HG03039 (cell line): ENCODE measurements around the gene ZFYVE21.

ENCODE experiments used
- ATAC-seq: cut with Tn5 transposase; IDR thresholded peaks from one replicate; pipeline ENCODE4 v1.9.1; 2021; ENCODE audit warnings: mild to moderate bottlenecking, moderate library complexity; ENCODE audit not compliant: unreplicated experiment

ZFYVE21 gene

GRCh38 chr14:103715052-103716000 lies at the start of gene ZFYVE21, which contains the start of gene XRCC3:
Gene ZFYVE21 (plus strand): TSS chr14:103715810. CDS start chr14:103715842, 32 bp downstream.
Gene XRCC3 (minus strand): TSS chr14:103715451. CDS start chr14:103711087, 4,364 bp downstream.
- ATAC-seq: peak; percentile 91

GRCh38 chr14:103667671-103668070 lies 47.9 kb upstream of the ZFYVE21 start:
- ATAC-seq: no peak

- no peak for ATAC-seq
Observed at GRCh38 chr14:103668117-103668516, 47.5 kb upstream of the ZFYVE21 start.

- ATAC-seq: no peak
Observed at GRCh38 chr14:103669370-103669769, 46.2 kb upstream of the ZFYVE21 start.

GRCh38 chr14:103671911-103672310 lies 43.7 kb upstream of the ZFYVE21 start:
- ATAC-seq: no peak

- ATAC-seq: no peak
Observed at GRCh38 chr14:103675957-103676356, 39.7 kb upstream of the ZFYVE21 start.

GRCh38 chr14:103676881-103677675 lies 38.5 kb upstream of the ZFYVE21 start:
- ATAC-seq: no peak

GRCh38 chr14:103679351-103679750 lies 36.3 kb upstream of the ZFYVE21 start:
- ATAC-seq: peak; percentile 56

- no peak for ATAC-seq
Observed at GRCh38 chr14:103680491-103681231, 34.9 kb upstream of the ZFYVE21 start.

- no peak for ATAC-seq
Observed at GRCh38 chr14:103683139-103683538, 32.5 kb upstream of the ZFYVE21 start.

- ATAC-seq: no peak
Observed at GRCh38 chr14:103684471-103684870, 31.1 kb upstream of the ZFYVE21 start.

GRCh38 chr14:103684871-103685270 lies 30.7 kb upstream of the ZFYVE21 start:
- ATAC-seq: no peak

GRCh38 chr14:103685276-103686211 lies 30.1 kb upstream of the ZFYVE21 start:
- ATAC-seq: no peak

- no peak for ATAC-seq
Observed at GRCh38 chr14:103686831-103687485, 28.7 kb upstream of the ZFYVE21 start.

- no peak for ATAC-seq
Observed at GRCh38 chr14:103687712-103688111, 27.9 kb upstream of the ZFYVE21 start.

GRCh38 chr14:103688441-103688840 lies 27.2 kb upstream of the ZFYVE21 start:
- no peak for ATAC-seq

- ATAC-seq: no peak
Observed at GRCh38 chr14:103688906-103689902, 26.4 kb upstream of the ZFYVE21 start.

GRCh38 chr14:103690332-103690731 lies 25.3 kb upstream of the ZFYVE21 start:
- ATAC-seq: no peak
